ENCODE results near the gene BMPR2.

DNA sequence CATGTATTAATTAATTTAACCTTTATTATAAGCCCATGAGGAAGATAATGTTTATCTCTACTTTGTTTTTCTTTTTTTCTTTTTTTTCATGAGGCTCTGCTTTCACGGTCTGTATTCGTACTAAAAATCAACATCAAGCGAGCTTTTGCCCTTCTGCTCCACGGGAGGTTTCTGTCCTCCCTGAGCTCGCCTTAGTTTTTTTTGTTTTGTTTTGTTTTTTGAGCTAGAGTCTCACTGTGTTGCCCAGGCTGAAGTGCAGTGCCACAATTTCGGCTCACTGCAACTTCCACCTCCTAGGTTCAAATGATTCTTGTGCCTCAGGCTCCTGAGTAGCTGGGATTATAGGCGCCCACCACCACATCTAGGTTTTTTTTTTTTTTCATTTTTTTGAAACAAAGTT is 29.9 kb upstream of the BMPR2 start:
- no peak for TF ChIP-seq TAF1 (IDR thresholded peaks at IDR 0.05; ENCODE audit: low read depth, low read length)
- TF ChIP-seq, protein P1, sequence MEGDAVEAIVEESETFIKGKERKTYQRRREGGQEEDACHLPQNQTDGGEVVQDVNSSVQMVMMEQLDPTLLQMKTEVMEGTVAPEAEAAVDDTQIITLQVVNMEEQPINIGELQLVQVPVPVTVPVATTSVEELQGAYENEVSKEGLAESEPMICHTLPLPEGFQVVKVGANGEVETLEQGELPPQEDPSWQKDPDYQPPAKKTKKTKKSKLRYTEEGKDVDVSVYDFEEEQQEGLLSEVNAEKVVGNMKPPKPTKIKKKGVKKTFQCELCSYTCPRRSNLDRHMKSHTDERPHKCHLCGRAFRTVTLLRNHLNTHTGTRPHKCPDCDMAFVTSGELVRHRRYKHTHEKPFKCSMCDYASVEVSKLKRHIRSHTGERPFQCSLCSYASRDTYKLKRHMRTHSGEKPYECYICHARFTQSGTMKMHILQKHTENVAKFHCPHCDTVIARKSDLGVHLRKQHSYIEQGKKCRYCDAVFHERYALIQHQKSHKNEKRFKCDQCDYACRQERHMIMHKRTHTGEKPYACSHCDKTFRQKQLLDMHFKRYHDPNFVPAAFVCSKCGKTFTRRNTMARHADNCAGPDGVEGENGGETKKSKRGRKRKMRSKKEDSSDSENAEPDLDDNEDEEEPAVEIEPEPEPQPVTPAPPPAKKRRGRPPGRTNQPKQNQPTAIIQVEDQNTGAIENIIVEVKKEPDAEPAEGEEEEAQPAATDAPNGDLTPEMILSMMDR (IDR thresholded peaks at IDR 0.05; ENCODE audit: control extremely low read depth in 1 of 3, insufficient read depth in 1 of 3, low read depth in 1 of 3, low read length in 3 of 3) = no peak
- TF ChIP-seq CHD1 (IDR thresholded peaks at IDR 0.05; ENCODE audit: low read depth, low read length) = no peak
- no peak for TF ChIP-seq RAD21 (IDR thresholded peaks at IDR 0.05 in 1 of 2, conservative IDR thresholded peaks at IDR 0.05 in 1 of 2; ENCODE audit: low read depth in 2 of 2, low read length in 2 of 2)
- no peak for TF ChIP-seq CBX5 (IDR thresholded peaks at IDR 0.05; ENCODE audit: low read depth, low read length)
- no peak for TF ChIP-seq POLR2A (IDR thresholded peaks at IDR 0.05; ENCODE audit: control extremely low read depth in 1 of 2, low read depth in 2 of 2, low read length in 2 of 2)
